Skeletal muscle cell (primary cell): ENCODE data around the gene PLEKHA8.
"Not testable (repeated sequence)": the region's sequence is repeated elsewhere in the genome, so short reads cannot be mapped to it uniquely, and the experiment has no call there.

Experiments used
- DNase-seq: peaks from one replicate; pipeline ENCODE4 v3.0.0-alpha.2; 2010; ENCODE audit warnings: low read depth
- H3K4me3 ChIP-seq: 2 replicates; pipeline ENCODE4 v1.5.1; 2011; ENCODE audit warnings: low read depth, mild to moderate bottlenecking, control low read depth, low read length, moderate library complexity

Gene PLEKHA8

GRCh38 chr7:30090111-30090510 lies 61.9 kb downstream of the PLEKHA8 start:
- no peak overlapping the region for H3K4me3 ChIP-seq
- no peak for DNase-seq

- DNase-seq = peak; percentile 71
- no peak overlapping the region for H3K4me3 ChIP-seq
Observed at GRCh38 chr7:30091491-30091912, 63.3 kb downstream of the PLEKHA8 start.

GRCh38 chr7:30091987-30092386 lies 63.8 kb downstream of the PLEKHA8 start:
- no peak for DNase-seq
- no peak overlapping the region for H3K4me3 ChIP-seq

- DNase-seq = no peak
- no peak overlapping the region for H3K4me3 ChIP-seq
Observed at GRCh38 chr7:30093420-30093952, 65.3 kb downstream of the PLEKHA8 start.

GRCh38 chr7:30098599-30098998 lies 70.4 kb downstream of the PLEKHA8 start:
- H3K4me3 ChIP-seq, DNase-seq: not testable (repeated sequence)

GRCh38 chr7:30102281-30102680 lies 74.1 kb downstream of the PLEKHA8 start:
- no peak overlapping the region for H3K4me3 ChIP-seq
- DNase-seq = no peak

- H3K4me3 ChIP-seq = no peak overlapping the region
Observed at GRCh38 chr7:30104157-30104556, 75.9 kb downstream of the PLEKHA8 start.

GRCh38 chr7:30112103-30112713 lies 84.0 kb downstream of the PLEKHA8 start:
- H3K4me3 ChIP-seq = no peak overlapping the region
- DNase-seq = no peak

More at GRCh38 chr7:30104157-30104556, 75.9 kb downstream of the PLEKHA8 start:
- no peak for DNase-seq

- no peak for DNase-seq
Observed at GRCh38 chr7:30113144-30113543, 84.9 kb downstream of the PLEKHA8 start.

GRCh38 chr7:30114536-30115238 lies 86.5 kb downstream of the PLEKHA8 start:
- no peak for DNase-seq
- no peak overlapping the region for H3K4me3 ChIP-seq

More at GRCh38 chr7:30113144-30113543, 84.9 kb downstream of the PLEKHA8 start:
- H3K4me3 ChIP-seq = no peak overlapping the region

- no peak for DNase-seq
- H3K4me3 ChIP-seq = no peak overlapping the region
Observed at GRCh38 chr7:30115709-30116297, 87.6 kb downstream of the PLEKHA8 start.

GRCh38 chr7:30116771-30117170 lies 88.6 kb downstream of the PLEKHA8 start:
- H3K4me3 ChIP-seq = no peak overlapping the region
- no peak for DNase-seq

GRCh38 chr7:30117896-30118295 lies 89.7 kb downstream of the PLEKHA8 start:
- DNase-seq = no peak

GRCh38 chr7:30119890-30120577 lies 91.8 kb downstream of the PLEKHA8 start:
- no peak for DNase-seq
- H3K4me3 ChIP-seq = no peak overlapping the region

More at GRCh38 chr7:30117896-30118295, 89.7 kb downstream of the PLEKHA8 start:
- H3K4me3 ChIP-seq = no peak overlapping the region

- DNase-seq = no peak
Observed at GRCh38 chr7:30133736-30134610, 105.8 kb downstream of the PLEKHA8 start.

GRCh38 chr7:30134611-30135300 lies 106.5 kb downstream of the PLEKHA8 start, which contains the start of gene MTURN:
Gene MTURN, plus strand, starts transcription at chr7:30134986. Its CDS starts 151 bp downstream, at chr7:30135137.
- peak within 1 kb of the TSS; percentile 78 for H3K4me3 ChIP-seq
- peak; percentile 47 for DNase-seq

More at GRCh38 chr7:30133736-30134610, 105.8 kb downstream of the PLEKHA8 start:
- peak overlapping the region; percentile 78 for H3K4me3 ChIP-seq

GRCh38 chr7:30135301-30136116 lies 107.3 kb downstream of the PLEKHA8 start:
- H3K4me3 ChIP-seq = peak overlapping the region; percentile 78
- DNase-seq = peak; percentile 28
